ENCODE data around the gene NMU. TPM values are rescaled to one million over a fixed set of nuclear protein-coding genes. Genes with fewer than 3 reads are reported as not detected.
A peak's percentile ranks its signal among the peaks of the same experiment; 100 is the strongest.
"Not testable (repeated sequence)": the region's sequence is repeated elsewhere in the genome, so short reads cannot be mapped to it uniquely, and the experiment has no call there.

Gene NMU
- total RNA-seq, 1 donor from 2014 or later, result 0.20 TPM

GRCh38 chr4:55561889-55562288 lies 74.2 kb downstream of the NMU start:
- no peak for DNase-seq (ENCODE audit: low read depth, low spot score)

DNA sequence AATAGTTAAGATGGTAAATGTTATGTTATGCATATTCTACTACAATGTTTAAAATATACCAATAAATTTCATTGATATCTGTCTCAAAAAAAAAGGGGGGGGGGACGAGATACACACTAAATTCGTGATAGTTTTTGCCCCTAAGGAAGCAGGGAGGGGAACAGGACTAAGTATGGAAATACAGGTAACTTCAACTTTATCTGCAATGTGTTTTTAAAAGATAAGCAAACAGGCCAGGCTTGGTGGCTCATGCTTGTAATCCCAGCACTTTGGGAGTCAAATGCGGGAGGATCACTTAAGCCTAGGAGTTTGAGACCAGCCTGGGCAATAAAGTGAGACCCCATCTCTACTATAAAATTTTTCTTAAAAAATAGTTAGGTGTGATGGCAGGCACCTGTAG lies 76.0 kb downstream of the NMU start:
- no peak for DNase-seq (ENCODE audit: low read depth, low spot score)

- no peak for DNase-seq (ENCODE audit: low read depth, low spot score)
These were observed 81.6 kb downstream of the NMU start for GRCh38 chr4:55554453-55555030.

DNA sequence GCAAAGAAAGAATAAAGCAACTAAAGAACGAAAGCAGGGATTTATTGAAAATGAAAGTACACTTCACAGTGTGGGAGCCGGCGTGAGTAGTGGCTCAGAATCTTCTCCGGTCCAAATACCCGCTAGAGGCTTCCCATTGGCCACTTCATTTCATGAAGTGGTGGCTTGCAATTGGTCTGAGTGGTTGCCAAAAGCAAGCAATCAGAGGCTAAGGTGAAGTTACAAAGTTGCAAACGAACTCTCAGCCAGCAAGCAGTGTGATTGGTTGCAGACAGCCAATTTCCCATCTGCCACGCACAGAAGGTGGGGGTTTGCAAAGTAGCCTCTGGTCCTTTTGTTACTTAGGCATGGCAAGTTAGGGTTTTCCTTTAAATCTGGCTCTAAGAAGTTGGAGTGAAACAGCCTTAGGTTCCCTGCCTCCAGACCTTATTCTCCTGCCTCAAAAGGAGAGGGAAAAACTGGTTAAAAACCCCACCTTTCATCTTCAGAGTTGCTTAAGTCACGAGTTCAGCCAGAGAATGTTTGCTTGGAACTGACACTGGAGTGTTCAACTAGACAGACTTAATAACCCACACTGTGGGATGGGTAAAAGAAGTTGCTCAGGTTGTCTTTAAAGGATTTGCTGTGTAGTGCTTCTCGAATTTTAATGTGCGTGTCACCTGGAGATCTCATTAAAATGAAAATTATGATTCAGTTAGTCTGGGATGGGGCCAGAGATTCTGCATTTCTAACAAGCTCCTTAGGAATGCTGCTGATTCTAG lies 82.5 kb downstream of the NMU start:
- DNase-seq (ENCODE audit: low read depth, low spot score), result no peak

GRCh38 chr4:55551964-55552363 lies 84.1 kb downstream of the NMU start:
- DNase-seq (ENCODE audit: low read depth, low spot score), result not testable (repeated sequence)

DNA sequence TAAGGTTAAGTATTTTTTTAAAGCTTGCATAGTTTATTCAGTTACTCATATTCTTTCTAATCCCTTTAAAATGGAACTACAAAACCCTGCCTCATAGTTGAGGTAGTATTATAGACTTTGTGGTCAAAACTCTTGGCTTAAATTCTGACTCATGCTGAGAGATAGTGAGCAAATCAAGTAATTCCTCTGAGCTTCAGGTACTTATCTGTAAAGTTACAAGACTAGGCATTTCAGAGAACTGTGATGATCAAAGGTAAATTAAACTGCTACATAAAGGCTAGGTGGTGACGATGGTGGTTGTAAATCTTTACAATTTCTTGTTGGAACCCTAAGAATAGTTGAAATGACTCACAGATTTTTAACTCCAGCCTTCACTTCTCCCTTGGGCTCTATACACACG lies 86.2 kb downstream of the NMU start:
- DNase-seq (ENCODE audit: low read depth, low spot score), result no peak

DNA sequence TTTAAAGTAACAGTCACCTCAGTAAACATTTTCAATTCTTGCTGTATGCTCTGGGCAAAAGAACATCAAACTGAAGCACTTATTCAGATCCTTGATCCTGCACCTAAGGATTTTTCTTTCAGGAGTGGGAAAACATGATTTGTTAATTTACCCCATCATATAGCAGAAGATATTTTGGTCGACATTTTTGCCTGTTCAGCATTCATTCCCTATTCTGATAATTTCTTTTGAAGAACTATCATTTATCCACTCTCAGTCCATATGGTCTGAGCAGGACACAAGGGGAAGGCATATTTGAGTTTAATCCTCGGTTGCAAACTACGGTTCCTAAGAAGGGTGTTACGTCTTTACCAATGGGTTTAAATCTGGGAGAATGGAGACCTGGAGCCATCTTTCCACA lies 88.2 kb downstream of the NMU start:
- no peak for DNase-seq (ENCODE audit: low read depth, low spot score)

- DNase-seq (ENCODE audit: low read depth, low spot score), result no peak
These were observed 88.7 kb downstream of the NMU start for GRCh38 chr4:55547466-55547770.

DNA sequence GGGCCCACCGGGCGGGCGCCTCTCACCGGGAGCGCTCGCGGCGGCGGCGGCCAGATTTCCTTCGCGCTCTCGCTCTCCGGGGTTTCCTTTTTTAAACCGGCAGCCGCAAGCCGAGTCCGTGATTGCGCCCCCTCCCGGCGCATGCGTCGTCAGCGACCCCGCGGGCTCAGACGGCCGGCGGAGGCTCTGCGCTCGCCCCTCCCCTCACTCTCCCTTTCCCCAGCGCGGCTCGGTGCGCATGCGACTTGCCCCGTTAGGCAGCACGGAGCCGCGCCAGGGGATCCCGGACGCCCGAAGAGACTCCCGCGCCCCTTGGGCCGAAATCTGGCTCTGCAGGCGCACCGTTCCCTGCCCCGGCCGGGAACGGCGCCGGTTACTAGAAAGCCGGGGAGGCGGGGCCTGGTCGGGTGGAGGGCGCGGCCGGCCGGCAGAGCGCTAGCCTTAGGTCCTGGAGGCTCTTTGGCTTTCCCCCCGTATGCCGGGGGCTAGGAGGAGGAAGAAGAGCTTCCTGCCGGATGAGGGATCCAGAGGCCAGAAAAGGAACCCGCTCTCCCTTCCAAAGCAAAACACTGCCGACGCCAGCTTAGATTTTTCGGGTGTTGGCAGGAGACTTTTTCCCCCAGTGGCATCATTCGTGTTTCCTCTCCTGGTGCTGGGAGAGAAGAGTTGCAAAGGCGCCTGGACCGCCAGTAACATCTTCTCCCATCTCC lies 89.2 kb downstream of the NMU start, which contains the start of gene CLOCK:
CLOCK (minus strand) TSS at position 154 of the 710 bp plus-strand sequence. CDS start 64,124 bp downstream, outside the sequence.
- DNase-seq (ENCODE audit: low read depth, low spot score), result peak; percentile 45

- DNase-seq (ENCODE audit: low read depth, low spot score), result no peak
These were observed 89.7 kb downstream of the NMU start for GRCh38 chr4:55546506-55546755.

- DNase-seq (ENCODE audit: low read depth, low spot score), result no peak
These were observed 90.2 kb downstream of the NMU start for GRCh38 chr4:55545641-55546505.

Other genes starting within 250 kb of the NMU start
- 116 and 131 TPM in 2 replicates for gene TMEM165, start 240.3 kb downstream of the NMU start, total RNA-seq
- gene CLOCK, start 89.4 kb downstream of the NMU start, total RNA-seq, result 21.4 and 29.3 TPM in 2 replicates
- gene PDCL2, start 44.1 kb downstream of the NMU start, total RNA-seq, result not detected in 2 replicates
- not detected in 2 replicates for gene EXOC1L, start 183.5 kb upstream of the NMU start, total RNA-seq
- 50.2 and 55.4 TPM in 2 replicates for gene EXOC1, start 217.3 kb upstream of the NMU start, total RNA-seq

Measured in pulmonary artery endothelial cell (primary cell).